ENCODE results near the gene TNKS1BP1.
"Not testable (repeated sequence)": the region's sequence is repeated elsewhere in the genome, so short reads cannot be mapped to it uniquely, and the experiment has no call there.

TNKS1BP1 gene

GRCh38 chr11:57283231-57283990 lies 41.3 kb downstream of the TNKS1BP1 start:
- no peak for DNase-seq

GRCh38 chr11:57281546-57281945 lies 43.2 kb downstream of the TNKS1BP1 start:
- not testable (repeated sequence) for DNase-seq

DNA sequence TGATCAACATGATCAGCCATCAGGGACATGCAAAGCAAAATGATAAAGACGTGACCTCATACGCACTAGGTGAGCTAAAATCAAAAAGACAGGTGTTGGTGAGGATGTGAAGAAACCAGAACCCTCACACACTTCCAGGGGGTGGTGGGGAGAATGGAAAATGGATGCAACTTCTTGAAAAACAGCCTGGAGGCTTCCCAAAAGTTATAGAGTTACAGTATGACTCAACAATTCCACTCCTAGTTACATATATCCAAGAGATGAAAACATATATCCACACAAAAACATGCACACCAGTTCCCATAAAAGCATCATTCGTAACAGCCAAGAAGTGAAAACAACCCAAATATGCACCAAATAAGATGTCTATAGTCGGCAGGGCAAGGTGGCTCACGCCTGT lies 45.6 kb downstream of the TNKS1BP1 start:
- DNase-seq = peak; percentile 64

DNA sequence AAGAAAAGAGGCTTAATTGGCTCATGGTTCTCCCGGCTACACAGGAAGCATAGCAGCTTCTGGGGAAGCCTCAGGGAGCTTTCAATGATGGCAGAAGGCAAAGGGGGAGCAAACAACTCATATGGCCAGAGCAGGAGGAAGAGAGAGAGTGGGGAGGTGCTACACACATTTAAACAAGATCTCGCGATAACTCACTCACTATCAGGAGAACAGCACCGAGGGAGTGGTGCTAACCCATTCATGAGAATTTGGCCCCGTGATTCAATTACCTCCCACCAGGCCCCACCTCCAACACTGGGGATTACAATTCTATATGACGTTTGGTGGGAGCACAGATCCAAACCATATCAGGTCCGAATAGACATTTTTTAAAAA lies 46.0 kb downstream of the TNKS1BP1 start:
- no peak for DNase-seq

- peak; percentile 71 for DNase-seq
Measured at GRCh38 chr11:57277845-57278720, 46.7 kb downstream of the TNKS1BP1 start.

GRCh38 chr11:57276971-57277675 lies 47.6 kb downstream of the TNKS1BP1 start:
- DNase-seq = no peak

- DNase-seq = no peak
Measured at GRCh38 chr11:57276169-57276970, 48.4 kb downstream of the TNKS1BP1 start.

DNA sequence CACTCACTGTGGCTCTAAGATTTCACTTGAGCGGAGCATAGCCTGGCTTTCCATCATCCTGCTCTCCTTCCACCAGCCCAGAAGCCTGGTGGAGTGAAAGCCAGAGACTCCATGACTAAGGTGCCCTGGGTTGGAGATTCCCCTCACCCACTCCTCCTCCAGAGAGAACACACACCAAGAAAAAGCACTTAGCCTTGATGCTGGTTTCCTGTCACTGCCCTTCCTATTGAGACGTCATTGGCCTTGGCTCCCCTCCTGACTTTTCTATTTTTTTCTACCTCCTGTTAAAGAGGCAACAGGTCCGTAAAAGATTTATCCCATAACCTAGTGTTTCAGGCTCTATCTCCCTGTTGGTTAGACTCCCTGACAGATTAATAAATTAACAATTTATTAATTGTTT lies 49.2 kb downstream of the TNKS1BP1 start:
- no peak for DNase-seq

DNA sequence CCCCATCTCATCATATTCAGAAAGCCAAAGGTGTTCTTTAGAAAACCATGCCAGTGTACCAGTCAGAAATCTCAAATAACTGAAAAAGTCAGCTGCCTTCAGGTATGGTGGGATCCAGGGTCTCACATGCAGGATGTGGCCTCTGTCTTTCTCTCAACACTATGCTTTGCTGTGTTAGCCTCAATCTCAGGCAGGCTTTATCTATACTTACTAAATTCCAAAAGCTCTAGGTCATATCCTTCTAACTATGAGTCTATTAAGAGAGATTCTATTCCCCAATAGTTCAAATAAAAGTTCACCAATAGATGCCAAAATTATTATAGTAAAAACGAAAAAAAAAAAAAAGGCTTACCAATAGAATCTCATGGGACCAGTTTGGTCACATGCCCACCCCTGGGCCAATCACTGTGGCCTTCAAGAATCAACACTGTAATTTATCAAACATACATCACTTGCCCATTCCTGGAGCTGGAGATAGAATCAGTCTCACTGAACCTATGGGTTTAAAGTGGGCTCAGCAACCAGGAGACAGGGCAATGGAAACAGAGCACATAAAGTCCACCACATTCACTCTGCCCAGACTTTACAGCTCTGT lies 49.8 kb downstream of the TNKS1BP1 start:
- no peak for DNase-seq

DNA sequence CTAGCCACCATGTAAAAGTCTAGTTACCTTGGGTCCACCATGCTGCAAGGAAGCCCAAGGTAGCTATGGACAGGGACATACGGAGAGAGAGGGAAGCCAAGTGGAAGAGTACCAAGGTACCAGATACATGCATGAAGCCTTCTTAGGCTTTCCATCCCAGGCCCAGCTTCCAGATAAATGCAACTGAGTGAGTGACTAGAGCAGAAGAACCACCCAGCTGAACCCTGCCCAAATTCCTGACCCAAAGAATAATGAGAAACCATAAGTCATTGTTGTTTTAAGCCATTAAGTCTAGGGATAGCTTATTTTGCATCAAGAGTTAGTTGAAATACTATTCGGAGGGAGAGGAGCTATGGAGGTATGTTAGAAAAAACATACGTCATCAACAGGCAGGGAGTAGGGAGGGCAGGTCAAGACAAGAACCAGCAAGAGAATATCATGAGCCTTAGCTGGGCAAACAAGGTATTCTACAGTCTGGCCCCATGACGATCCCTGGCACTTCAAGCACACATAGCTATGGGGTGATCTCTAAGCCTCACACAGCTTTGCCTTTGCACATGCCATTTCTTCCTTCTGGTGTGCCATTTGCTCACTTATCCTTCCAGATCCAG lies 51.2 kb downstream of the TNKS1BP1 start:
- DNase-seq = no peak

DNA sequence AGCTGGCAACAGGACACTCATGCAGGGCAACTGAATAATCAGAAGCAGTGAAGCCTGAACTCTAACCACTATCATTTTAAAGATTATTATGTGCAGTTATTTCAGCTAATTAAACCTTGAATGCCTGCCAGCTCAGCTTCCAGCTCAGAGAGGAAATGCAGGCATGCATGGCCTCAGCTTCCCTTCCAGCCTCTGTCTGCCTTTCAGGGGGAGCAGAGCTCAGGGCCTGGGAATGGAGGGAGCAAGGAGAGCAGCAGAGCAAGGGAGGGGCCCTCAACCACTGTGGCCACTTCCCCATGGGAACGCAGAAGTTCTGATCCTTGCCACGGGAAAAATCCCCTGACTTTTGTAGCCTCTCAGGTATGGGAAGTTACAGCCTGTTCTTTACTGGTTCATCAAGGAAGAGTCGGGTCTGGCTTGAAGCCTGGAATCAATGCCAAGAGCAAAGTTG lies 55.2 kb downstream of the TNKS1BP1 start:
- no peak for DNase-seq

- no peak for DNase-seq
Measured at GRCh38 chr11:57266157-57266556, 58.6 kb downstream of the TNKS1BP1 start.

- DNase-seq = no peak
Measured at GRCh38 chr11:57263351-57263750, 61.4 kb downstream of the TNKS1BP1 start.

DNA sequence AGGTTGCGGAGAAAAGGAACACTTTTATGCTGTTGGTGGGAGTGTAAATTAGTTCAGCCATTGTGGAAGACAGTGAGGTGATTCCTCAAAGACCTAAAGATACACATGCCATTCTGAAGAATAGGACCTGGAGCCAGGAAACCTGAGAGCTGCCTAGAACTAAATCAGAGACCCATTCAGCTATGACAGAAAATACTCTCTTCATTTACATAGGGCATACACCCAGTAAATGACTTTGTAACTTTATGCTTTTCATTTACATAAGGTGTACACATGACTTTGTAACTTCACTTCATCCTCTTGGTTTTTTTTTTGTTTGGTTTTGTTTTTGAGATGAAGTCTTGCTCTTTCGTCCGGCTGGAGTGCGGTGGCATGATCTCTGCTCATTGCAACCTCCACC lies 62.6 kb downstream of the TNKS1BP1 start:
- no peak for DNase-seq

DNA sequence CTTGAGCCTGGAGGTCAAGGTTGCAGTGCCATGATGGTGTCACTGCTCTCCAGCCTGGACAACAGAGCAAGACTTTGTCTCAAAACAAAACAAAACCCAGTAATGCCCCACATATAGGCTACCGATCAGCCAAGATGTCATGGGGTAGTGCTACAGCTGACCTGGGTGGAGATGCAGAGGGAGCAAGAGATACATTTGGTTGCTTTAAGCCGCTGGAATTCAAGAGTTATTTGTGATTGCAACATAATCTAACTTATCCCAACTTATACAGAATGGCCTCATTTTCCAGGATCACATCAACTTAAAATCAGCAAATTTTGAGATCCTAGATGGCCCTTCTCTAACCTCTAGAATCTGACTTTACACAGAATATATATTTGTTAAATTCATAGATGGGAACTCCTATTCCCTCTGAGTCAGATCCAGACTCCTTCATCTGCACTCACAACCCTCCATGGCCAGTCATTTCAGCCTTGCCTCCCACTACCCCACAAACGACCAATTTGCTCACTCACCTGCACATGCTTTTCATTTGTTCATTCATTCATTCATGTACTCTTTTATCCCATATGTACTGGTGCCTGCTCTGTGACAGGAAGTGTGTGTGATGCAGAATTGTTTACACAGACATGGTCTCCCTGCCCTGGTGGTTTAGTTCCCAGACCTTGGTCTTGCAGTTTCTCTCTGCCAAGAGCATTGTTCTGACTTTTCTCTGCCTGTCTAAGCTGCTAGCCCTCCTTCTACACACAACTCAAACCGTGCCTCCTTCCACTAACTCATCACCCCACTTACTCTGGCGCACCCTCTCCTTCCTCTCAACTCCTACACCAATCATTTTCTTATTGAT lies 63.6 kb downstream of the TNKS1BP1 start:
- DNase-seq = no peak

- DNase-seq = no peak
Measured at GRCh38 chr11:57256119-57256518, 68.6 kb downstream of the TNKS1BP1 start.

GRCh38 chr11:57255618-57256017 lies 69.1 kb downstream of the TNKS1BP1 start:
- peak; percentile 30 for DNase-seq

DNA sequence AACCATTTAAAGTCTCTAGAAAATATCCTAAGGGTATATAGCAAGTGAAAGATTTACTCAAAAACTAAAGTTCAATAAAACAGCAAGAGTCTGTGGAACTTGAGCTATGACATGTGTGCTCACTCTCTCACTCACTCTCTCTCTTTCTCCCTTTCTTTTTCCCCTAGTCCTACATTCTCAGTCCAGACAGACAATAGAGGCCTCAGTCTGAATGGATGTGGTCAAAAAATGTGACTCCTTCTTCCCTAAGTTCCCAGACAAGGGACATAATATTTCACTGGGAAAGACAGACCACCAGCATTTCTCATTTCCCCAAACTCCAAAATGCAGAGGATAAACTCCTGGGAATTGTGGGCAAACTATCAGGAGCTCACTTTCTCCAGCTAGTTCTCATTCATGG lies 70.1 kb downstream of the TNKS1BP1 start:
- DNase-seq = no peak

DNA sequence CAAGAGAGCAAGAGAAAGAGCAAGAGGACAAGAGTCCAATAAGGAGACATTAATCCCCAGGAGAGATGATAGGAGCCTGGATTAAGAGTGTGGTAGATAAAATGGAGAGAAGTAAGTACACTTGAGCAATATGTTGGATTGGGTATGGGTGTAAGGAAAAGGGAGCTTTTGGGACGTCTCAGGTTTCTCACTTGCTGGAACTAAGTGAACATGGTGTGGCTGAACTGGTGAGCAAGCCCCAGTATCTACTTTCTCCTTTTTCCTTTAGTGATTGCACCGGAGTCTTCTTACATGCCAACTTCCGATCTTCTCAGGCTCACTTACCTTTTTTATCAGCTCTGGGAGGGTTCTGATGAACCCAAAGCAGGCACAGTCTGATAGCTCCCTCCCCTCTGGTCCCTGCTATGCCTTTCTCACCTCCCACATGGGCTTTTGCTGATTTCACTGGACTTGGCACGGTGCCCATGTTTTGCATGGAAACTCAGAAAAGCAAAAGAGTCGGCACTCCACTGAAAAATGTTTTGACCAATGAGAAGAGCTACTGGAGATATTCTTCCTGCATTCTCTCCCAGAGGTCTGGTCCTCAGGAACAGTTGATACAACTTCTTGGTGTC lies 73.2 kb downstream of the TNKS1BP1 start:
- no peak for DNase-seq

DNA sequence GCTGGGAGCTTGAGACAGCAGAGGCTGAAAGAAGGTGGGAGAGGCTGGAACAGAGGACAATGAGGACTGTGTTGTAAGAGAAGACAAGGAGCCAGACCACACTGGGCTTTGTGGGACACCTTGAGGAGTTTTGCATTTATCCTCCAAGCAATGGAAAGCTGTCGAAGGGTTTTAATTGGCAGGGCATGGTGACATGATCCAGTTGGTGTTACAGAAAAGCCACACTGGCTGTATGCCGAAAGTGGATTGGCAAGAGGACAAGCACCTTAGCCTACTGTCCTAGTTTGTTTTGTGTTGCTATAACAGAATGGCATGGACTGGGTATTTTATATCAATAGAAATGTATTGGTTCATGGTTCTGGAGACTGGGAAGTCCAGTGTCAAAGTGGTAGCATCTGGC lies 73.7 kb downstream of the TNKS1BP1 start:
- no peak for DNase-seq

Data from amniotic stem cell (primary cell).